Heart right ventricle (tissue), 16 donors: ENCODE results near the gene CCDC188. TPM values are rescaled to one million over a fixed set of nuclear protein-coding genes. Genes with fewer than 3 reads are reported as not detected.
A peak's percentile ranks its signal among the peaks of the same experiment; 100 is the strongest.

ENCODE experiments used
- ATAC-seq, 8 donors: fragments of 200-7000 bp; cut with Tn5 transposase; one replicate each; pipeline ENCODE4 v1.9.1; 2020; ENCODE audit warnings: mild to moderate bottlenecking in 8 of 8, moderate library complexity in 8 of 8, moderate number of reproducible peaks in 1 of 8
- DNase-seq, 2 donors: peaks; one replicate each; pipeline ENCODE4 v3.0.0-alpha.2; 2020
- H3K27ac ChIP-seq, 10 donors: fragments of 200-600 bp; sonication (generic) in 2 of 10; one replicate each; pipeline versions ENCODE4 v1.5.0 to v1.8.0; 2020 to 2022; ENCODE audit warnings: mild to moderate bottlenecking in 3 of 10
- H3K27me3 ChIP-seq, 7 donors: fragments of 200-600 bp; one replicate each; pipeline ENCODE4 v1.8.0; 2021 to 2022; ENCODE audit warnings: mild to moderate bottlenecking in 2 of 7
- H3K36me3 ChIP-seq, 9 donors: fragments of 200-600 bp; sonication (generic) in 1 of 9; one replicate each; pipeline versions ENCODE4 v1.5.0 to v1.8.0; 2020 to 2022; ENCODE audit warnings: mild to moderate bottlenecking in 2 of 9
- H3K4me1 ChIP-seq, 9 donors: fragments of 200-600 bp; sonication (generic) in 1 of 9; one replicate each; pipeline versions ENCODE4 v1.5.0 to v1.8.0; 2020 to 2022; ENCODE audit warnings: mild to moderate bottlenecking in 4 of 9
- H3K4me3 ChIP-seq, 10 donors: fragments of 200-600 bp; sonication (generic) in 2 of 10; one replicate each; pipeline versions ENCODE4 v1.5.0 to v1.8.0; 2020 to 2022; ENCODE audit warnings: mild to moderate bottlenecking in 7 of 10, moderate library complexity in 2 of 10
- H3K9me3 ChIP-seq, 11 donors: fragments of 200-600 bp in 10 of 11; sonication (generic) in 2 of 11; one replicate each; pipeline versions ENCODE4 v1.5.0 to v1.8.0; 2013 to 2022; ENCODE audit warnings: mild to moderate bottlenecking in 2 of 11, control low read depth in 1 of 11, moderate library complexity in 1 of 11
- CTCF ChIP-seq, 9 donors: fragments of 200-600 bp; sonication (generic) in 2 of 9; IDR thresholded peaks; one replicate each; pipeline versions ENCODE4 v1.5.0 to v1.8.0; 2021 to 2022; ENCODE audit warnings: antibody characterized with exemption in 9 of 9, mild to moderate bottlenecking in 5 of 9, moderate library complexity in 1 of 9
- WGBS, 2 donors: extraction: QIAGEN DNeasy Blood & Tissue Kit; methylation state at CpG; one replicate each; pipeline ENCODE4 v1.1.7; 2013; ENCODE audit warnings: inconsistent platforms in 1 of 2; 5-methylcytosine and 5-hydroxymethylcytosine counted together
- intact Hi-C, 10 donors: fragments of 100-400 bp; cut with DNase I; formaldehyde crosslinking; loops; one replicate each; pipeline versions ENCODE4 v1.11.1 to v1.14.2; 2022
- polyA plus RNA-seq, 2 donors: library from polyadenylated mRNA; stranded (reverse); fragments of 200-250 nt; gene quantifications; one replicate each; pipeline ENCODE4 v1.2.3, GENCODE V29; 2013
- total RNA-seq, 10 donors: library from RNA; stranded (reverse); fragmentation: NEBNext Ultra II Directional in 3 of 10; extraction: Animal tissue kit (Norgen Biotek cat#: 25700) in 3 of 10; gene quantifications; one replicate each; pipeline versions ENCODE4 v1.2.1 to v1.2.4, GENCODE V29; 2021 to 2023
- donor health status: Arrhythmogenic right ventricular cardiomyopathy.
- donor health status: ischemic (EF 13 %, LVEDD 7.1; RV severe dilation, severe dysfunction).
- donor health status: healthy with polysubstance abuse.
- donor health status: DM: no; HTN: yes; CAD: no.
- donor health status: DM: no; HTN: no; CAD: no.
- donor health status: ischemic (EF 25% LVEDD 6.9; RV normal size, moderate dysfunction).
- donor health status: ischemic (EF 25% LVEDD 5.7; RV mildly dilated, moderate dysfunction).
- donor health status: healthy.
- donor health status: DM: yes; HTN: yes; CAD: no.
- donor health status: Ischemic cardiomyopathy.
- donor health status: ischemic (EF 35%, LVEDD 5.7; RV mildly dilated, moderate dysfunction).
- donor health status: nonischemic (EF 11% LVEDD 7.7; RV severe dilation, severe dysfunction).
- donor health status: DM: yes; HTN: yes; CAD: no.
- donor health status: PGD.
- donor health status: ischemic (EF 29% LVEDD 5.4; RV normal size, mild dysfunction).
- donor health status: nonischemic (EF 23%, LVEDD 6.1; RV moderate dilation, normal function).

The CCDC188 gene
- total and polyA plus RNA-seq, 12 donors: 0.15 to 2.3 (median 0.51) TPM; not detected in 3

GRCh38 chr22:20111689-20112622, 38.9 kb downstream of the CCDC188 start:
- Histone ChIP-seq H3K36me3 (peaks cover 7 to 91% (median 51%) of the 10 kb centered on the region in 9 donors), H3K9me3 (no peaks in the 10 kb centered on the region), H3K4me3 (no peak overlapping the region), H3K27ac (peak overlapping the region in 3 of 10 donors; percentile 20 to 43 (median 23)), H3K4me1 (peaks cover 10 to 30% (median 20%) of the 10 kb centered on the region in 9 donors), H3K27me3 (no peaks in the 10 kb centered on the region)
- 64 to 84% methylated on average over 7 of the region's 7 CpGs for WGBS, 2 donors
- ATAC-seq (no peak), DNase-seq (peak in 1 of 2 donors; percentile 6)
- intact Hi-C loops: loop anchor here in 1 of 10 donors (10.0 kb wide), 1 partner anchor 147 kb away; no protein-coding TSS in a partner anchor
- TF ChIP-seq CTCF (IDR thresholded peaks at IDR 0.05): no peak

GRCh38 chr22:20111045-20111688, 39.7 kb downstream of the CCDC188 start:
- peak in 1 of 2 donors; percentile 9 for DNase-seq
- Histone ChIP-seq H3K27me3 (no peaks in the 10 kb centered on the region), H3K27ac (no peak overlapping the region), H3K9me3 (no peaks in the 10 kb centered on the region), H3K36me3 (peaks cover 14 to 99% (median 59%) of the 10 kb centered on the region in 9 donors), H3K4me3 (no peak overlapping the region), H3K4me1 (peaks cover 7 to 24% (median 12%) of the 10 kb centered on the region in 9 donors)
- WGBS, 2 donors: 56 to 60% methylated on average over 14 of the region's 14 CpGs
- intact Hi-C loops: loop anchor here in 1 of 10 donors (10.0 kb wide), 1 partner anchor 146 kb away; no protein-coding TSS in a partner anchor
- TF ChIP-seq CTCF (IDR thresholded peaks at IDR 0.05): peak in 7 of 9 donors; percentile 21 to 46 (median 23)
- peak in 2 of 8 donors; percentile 5 to 17 for ATAC-seq

- no peaks in the 10 kb centered on the region for H3K27me3 ChIP-seq
- intact Hi-C loops: loop anchor here in 1 of 10 donors (10.0 kb wide), 1 partner anchor 146 kb away; no protein-coding TSS in a partner anchor
- no peak overlapping the region for H3K4me3 ChIP-seq
- no peaks in the 10 kb centered on the region for H3K9me3 ChIP-seq
- peak in 1 of 2 donors; percentile 6 for DNase-seq
- no peak for TF ChIP-seq CTCF (IDR thresholded peaks at IDR 0.05)
- peaks cover 14 to 100% (median 65%) of the 10 kb centered on the region in 9 donors for H3K36me3 ChIP-seq
- H3K4me1 ChIP-seq: peaks cover under 1 to 17% (median 7%) of the 10 kb centered on the region in 9 donors
- H3K27ac ChIP-seq: no peak overlapping the region
- ATAC-seq: no peak
- 89 to 91% methylated on average over 9 of the region's 9 CpGs for WGBS, 2 donors
These were observed 40.4 kb downstream of the CCDC188 start for GRCh38 chr22:20110359-20110985.
